GM18858 (cell line): Measurements from ENCODE around the gene TRPM5.

Experiments
- ATAC-seq: cut with Tn5 transposase; IDR thresholded peaks from one replicate; pipeline ENCODE4 v1.9.1; 2021; ENCODE audit not compliant: unreplicated experiment

The TRPM5 gene

DNA sequence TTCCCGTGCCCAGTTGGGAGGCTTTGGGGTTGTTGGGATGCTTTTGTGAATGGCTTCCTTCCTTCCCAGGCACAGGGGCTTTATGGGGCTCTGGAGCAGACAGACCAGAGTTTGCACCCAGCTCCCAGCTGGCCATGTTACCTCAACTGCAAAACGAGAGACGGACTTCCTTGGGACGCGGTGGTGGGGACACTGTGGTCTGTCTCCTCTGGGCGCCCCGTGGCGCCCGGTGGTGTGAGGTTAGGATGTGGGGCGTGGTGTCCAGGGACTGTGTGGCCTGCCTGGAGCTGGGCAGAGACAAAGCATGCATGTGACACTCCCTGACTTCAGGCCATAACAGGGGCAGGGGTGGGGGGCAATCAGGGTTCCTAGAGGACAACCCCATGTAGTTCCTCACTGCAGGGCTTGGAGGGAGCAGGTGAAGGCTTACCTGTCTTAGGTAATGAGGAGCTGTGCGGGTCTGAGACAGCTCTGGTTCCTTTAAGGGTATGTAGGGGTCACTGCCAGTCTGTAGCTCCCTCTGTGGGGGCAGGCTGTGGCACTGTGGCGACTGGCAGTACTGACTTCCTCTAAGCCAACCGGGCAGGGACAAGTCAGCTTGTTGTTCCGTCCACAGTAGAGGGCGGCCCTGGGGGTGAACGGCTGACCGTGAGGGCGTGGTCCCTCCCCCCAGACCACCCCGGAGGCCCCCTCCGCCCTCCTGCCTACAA is 14.9 kb upstream of the TRPM5 start:
- ATAC-seq: no peak

DNA sequence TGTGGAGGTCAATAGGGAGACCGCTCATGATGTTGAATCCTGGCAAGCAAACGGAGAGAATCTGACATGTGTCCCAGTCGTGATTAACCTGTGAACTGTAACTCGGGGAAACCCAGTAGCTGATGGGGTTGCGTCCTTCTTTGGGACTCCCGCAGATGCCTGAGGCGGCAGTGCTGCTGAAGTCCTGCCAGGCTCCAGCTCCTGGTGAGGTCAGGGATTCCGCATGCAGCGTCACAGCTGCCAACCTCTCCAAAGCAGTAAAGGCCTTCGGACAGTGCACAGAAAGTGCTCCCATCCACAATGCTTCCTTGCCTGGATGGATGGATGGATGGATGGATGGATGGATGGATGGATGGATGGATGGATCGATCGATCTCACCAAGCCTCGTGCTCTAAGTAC is 14.0 kb upstream of the TRPM5 start:
- no peak for ATAC-seq

DNA sequence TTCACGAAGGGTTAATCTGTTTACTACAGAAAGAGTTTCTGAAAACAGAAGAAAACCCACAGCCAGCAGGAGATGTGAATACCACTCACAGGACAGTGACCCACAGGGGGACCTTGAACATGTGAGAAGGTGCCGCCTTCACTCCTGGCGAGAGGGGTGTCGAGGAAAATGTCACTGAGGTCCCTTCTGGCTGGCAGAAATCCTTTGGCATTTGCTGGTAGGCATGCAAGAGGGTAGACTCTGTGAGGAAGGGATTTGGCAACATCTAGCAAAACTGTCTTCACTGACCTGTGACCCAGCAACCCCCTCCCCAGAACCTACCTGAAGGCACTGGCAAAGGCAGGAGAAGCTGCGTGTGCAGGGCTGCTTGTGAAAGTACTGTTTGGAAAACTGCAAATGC is 9.1 kb upstream of the TRPM5 start:
- ATAC-seq: no peak

DNA sequence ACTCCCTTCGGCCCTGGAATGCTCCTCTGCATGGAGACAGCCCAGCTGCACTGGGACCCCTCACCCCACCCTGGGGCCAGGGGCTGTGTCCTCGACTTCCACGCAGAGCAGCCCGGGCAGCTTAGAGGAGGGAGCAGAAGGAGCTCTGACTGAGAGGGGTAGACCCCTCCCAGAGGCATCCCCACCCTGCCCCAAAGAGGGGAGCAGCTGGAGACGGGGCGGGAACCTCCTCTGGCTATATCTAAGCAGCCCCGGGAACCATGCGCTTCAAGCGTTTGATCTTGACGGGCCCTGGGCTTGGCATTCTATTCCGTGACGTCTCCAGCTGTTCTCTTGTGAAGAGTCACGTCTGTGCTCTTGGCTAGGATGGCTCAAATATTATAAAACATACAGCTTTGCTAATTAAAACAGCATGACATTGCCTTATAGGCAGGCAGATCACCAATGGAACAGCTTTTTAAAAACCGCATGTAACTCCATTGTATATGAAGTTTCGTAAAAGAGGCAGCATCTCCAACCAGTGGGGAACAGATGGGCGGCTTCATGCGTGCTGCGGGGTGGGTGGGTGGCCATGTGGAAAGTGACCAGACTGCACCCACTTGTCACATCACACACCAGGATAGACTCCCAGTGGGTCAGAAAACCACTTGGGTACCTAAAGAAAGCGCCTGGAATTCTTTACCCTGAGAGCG is 8.2 kb upstream of the TRPM5 start:
- ATAC-seq: no peak

DNA sequence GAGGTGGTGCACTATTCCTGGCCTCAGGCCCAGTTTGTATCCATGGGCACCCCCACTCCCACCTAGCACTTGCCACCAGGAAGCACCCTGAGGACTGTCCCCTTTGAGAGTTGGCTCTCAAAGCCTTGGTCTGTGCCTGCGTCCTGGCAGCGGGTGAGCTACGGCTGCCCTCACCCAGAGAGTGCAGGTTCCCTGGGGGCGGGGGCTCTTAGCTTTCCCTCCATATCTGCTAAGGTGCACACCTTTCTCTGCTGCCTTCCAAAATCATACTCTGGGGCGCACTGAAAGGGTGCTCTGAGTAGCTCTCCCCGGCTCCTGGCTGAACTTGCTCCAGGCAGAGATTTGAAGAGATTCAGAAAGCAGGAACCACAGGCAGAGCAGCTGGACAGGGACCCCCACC is 7.6 kb upstream of the TRPM5 start:
- ATAC-seq: no peak

DNA sequence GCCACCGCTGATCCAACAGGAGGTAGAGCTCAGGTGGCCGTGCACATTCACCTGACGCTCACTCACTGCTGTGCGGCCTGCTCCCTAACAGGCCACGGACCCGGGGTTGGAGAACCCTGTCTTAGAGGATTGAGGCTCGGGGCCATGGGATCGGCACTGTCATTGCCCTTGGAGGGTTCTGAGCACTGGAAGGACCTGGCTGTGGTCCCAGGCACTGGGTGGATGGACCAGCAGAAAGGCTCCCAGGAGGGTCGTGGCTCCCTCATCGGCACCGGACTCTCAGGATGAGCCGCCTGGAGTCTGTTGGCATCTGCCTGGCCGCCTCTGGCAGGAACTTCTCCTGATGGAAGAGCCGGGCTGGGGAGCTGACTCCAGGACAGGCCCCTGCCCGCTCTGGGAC is 7.0 kb upstream of the TRPM5 start:
- ATAC-seq: no peak

DNA sequence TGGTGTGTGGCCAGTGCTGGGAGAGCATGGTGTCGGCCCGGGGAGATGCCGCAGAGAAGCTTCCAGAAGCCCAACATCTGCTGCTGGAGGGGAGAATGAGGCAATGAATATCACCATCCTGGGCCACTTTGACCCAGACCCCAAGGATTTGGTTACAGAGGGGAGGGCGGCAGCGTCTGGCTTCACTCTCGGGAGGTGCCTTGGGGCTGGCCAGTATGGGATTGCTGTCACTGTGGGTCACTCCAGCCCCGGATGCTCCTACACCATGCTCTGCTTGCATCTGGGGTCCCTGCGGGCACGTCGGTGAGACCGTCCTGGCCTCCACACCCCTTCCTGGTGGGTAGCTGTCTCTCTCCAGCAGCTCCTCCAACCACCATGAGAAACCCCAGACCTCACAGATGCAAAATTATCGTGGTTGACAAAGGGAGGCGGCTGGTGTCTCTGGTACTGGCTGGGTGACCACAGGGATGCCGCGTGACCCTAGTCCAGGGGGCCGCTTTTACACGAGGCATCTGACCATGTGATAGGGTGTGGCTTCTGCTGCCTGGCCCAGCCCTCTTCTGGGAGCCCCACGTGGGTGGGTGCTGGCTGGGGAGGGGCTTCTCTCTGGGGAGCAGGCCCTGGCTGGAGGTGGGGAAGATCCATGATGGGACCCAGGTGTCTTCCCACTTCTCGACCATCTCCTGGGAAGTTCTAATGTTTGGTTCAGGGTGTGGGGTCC is 6.2 kb upstream of the TRPM5 start:
- ATAC-seq: no peak

DNA sequence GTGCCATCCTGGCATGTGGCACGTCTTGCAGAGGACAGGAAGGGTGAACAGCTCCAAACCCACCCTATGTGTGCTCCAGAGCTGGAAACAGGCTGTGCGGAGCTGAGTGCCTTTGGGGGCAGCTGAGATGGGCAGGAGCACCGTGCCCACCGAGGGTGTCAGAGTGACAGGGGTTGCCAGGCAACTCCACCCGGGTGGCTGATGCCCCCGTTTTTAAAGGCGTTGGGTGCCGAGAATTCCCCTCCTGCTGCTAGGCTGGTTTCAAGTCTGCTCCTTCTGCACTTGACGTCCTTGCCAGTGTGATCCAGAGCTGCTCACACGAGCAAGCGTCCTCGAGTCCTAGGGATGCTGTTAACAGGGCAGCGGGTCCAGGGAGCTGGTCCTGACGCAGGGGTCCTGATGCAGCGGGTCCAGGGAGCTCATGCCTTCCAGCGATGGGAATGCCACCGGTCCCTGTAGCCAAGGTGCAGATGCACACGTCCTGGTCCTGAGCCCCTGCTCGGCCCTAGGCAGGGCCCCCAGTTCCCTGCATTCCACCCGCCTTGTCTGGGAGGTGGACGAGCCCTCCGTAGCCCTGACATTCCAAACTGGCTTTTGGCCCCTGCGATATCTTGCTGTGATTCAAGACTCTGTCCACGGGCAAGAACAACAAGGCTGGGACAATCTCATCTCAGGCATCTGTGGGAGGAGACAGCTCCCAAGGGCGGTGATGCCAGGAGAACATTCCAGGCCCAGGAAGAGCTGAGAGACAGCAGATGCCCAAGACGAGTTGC is 5.4 kb upstream of the TRPM5 start:
- ATAC-seq: no peak

DNA sequence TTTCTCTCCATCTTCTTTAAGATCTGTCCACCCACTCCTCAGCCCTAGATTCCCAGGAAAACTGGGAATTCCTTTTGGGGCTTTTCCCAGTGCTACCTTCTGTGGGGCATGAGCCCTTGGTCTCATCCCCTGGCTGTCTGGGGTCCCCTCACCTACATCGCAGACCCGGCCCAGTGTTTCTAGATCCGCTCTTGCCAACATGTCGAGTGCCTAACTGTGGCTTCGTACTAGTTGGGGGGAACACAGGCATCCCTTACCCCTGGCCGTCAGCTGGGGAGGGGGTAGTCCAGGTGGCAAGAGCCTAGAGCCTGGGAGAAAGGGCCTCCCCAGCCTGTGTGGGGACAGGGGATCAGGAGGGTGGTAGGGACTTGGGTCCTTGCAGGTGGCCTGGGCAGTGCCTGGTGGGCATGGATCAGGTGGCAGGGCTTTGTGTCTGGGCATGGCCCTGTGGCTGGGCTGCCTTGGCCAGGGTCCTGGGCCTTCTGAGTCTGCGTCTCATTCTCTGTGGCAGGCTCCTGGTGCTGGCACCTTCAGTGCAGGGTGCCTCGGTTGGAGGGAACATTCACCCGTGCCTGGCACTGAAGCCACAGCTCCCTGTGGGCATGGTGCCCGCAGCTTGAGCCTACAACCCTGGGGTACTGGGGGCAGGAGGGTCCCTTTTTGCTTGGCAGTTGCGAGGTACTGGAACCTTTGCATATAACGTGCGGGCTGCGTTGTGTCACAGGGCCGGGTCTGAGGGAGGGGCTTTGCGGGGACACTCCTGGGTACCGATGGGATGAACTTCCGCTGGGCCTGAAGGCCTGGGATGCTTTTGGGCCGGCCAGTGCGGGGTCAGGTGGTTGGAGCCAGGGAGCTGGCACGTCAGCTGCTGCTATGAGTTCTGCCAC is 4.6 kb upstream of the TRPM5 start:
- no peak for ATAC-seq

DNA sequence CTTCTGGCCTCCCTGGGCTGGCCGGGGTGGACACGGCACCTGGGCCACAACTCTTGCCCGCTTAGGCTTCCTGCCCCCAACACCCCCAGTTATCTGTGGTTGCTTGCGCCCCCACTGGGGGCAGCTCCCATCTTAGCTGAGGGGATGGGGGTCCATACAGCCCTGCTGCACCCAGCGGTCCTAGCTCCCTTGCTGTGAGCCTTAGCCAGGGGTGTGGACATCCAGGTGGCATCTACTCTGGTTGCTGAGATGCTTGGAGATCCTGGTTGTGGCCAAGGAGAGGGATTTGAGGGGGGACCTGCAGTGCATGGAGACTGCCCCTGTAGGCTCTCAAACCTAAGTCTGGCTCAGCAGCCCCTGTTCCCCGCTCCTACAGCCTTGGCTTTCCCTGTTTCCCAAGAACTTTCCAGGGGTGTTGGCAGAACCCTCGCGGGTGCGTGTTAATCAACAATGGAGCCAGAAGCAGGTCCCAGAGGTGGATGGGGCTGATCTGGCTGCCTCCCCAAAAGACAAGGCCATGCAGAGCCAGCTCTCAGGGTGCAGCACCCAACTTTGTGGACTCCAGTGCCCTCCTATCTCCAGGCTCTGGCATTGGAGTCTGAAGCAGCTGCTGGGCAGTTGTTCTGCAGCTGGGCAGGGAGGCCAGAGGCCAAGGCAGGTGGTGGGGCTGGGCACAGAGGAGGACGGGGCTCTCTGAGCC is 3.8 kb upstream of the TRPM5 start:
- ATAC-seq: no peak

DNA sequence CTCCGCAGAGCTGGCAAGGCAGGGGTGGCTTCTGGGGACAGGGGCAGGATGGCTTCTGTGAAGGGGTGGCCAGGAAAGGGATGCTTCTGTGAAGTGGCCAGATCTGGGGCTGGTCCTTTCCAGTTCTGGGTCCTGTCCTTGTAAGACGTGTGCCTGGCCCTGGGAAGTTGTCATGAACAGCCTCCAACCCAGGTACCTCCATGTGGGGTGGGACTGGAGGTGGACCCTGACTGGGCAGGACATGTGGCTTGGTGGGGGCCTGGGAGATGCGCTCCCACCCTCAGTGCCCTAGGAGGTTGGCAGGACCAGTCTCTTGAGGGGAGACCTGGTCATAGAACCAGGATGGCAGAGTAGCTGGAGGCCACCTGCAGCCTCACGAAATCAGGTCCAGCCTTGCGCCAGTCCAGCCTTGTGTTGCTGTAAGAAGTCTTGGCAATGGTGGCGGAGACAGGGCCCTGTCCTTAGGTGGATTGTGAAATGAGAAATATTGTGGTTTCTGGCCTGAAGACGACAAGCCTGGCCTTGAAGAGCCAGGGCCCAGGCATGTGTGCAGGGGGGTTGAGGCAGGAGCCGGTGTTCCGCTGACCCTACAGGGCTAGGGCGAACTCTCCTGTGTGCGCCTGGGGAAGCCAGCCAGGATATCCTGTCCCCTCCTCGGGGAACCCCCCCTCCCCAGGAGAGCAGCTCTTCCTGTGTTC is 3.1 kb upstream of the TRPM5 start:
- ATAC-seq: no peak

DNA sequence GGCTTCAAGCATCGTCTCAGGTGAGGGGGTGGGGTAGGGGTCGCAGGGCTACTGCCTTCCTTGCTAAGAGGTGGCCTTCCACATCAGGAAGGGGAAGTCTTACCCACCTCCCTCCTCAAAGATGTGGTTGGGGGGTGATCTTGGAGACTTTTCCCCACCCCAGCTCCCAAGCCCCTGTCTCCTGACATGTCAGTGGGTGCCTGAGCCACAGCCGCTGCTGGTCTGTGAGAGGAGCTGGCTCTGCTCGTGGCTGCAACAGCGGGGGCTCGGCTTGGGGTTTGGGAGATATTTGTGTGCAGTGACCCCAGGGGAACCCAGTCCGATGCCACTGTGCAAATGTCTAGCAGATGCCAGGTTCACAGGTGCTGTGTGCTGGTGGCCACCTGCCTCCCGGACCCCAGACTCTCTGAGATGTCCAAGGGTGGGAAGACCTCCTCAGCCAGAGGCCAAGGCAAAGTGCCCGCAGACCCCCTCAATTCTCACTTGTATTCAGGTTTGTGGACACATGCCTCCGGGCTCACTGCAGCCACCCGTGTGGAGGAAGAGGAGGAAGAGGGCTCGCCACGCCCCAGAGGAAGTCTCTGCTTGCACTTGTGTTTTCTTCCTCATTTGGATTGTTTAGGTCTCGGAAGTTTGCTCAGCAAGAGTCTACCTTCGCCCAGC is 2.4 kb upstream of the TRPM5 start:
- ATAC-seq: no peak

DNA sequence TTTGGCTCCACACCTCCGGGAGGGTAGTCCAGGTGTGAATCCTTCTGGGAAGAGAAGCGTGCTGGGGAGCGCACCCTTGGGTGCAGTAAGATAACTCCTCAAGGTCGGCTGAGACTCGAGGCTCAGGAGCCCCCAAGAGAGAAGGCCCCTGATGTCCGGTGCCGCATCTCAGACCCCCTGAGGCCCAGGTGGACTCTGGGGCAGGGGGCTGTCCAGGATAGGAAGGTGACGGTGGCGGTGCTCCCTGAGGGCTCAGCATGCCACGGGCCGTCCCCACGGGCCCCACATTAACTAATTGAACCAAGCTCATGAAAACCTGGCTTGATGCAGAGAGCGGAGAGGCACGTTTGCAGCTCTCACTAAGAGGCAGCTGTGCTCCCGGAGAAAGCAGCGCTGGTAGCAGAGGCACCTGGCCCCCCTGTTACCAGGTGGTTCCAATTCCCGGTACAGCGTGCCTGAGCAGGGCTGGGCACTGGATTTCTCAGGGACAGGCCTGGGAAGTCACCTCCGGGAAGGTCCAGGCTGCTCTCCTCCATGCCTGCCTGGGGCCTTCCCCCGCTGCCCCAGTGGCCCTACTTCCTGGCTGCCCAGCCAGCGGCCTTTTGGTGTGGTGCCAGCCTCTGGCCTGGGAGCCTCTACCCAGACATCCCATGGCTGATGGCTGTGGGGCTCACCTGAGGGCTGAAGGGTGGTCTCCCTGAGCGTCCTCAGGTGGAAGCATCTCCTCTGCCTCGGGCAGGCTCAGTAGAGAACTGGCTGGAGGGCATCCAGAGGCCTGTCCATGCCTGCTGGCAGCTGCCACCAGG is 1.6 kb upstream of the TRPM5 start:
- no peak for ATAC-seq

DNA sequence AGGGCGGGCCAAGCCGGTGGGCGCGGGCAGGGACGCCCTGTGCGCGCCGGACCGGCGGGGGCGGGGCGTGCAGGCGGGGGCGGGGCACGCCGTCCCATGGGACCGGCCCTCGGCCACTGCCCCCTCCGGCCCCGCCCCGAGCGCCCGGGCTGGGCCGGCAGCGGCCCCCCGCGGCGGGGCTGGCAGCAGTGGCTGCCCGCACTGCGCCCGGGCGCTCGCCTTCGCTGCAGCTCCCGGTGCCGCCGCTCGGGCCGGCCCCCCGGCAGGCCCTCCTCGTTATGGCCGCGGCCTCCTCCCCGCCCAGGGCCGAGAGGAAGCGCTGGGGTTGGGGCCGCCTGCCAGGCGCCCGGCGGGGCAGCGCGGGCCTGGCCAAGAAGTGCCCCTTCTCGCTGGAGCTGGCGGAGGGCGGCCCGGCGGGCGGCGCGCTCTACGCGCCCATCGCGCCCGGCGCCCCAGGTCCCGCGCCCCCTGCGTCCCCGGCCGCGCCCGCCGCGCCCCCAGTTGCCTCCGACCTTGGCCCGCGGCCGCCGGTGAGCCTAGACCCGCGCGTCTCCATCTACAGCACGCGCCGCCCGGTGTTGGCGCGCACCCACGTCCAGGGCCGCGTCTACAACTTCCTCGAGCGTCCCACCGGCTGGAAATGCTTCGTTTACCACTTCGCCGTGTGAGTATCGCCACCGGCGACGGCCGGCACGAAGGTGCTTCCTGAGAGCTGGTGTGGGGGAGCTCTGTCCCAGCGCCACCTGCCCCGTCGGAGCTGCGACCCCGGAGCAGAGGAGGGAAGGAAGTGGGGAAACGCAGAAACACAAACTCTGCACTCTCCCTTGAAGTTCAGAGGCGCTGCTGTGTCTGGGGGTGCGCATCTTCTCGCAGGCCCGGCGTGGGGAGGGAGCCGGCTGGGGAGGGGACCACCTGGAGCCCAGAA is 769 bp upstream of the TRPM5 start, which contains the start of gene KCNQ1:
Gene KCNQ1 (plus strand): TSS at position 188 of the 925 bp plus-strand sequence. CDS start 91 bp downstream, at position 279.
- ATAC-seq: no peak

DNA sequence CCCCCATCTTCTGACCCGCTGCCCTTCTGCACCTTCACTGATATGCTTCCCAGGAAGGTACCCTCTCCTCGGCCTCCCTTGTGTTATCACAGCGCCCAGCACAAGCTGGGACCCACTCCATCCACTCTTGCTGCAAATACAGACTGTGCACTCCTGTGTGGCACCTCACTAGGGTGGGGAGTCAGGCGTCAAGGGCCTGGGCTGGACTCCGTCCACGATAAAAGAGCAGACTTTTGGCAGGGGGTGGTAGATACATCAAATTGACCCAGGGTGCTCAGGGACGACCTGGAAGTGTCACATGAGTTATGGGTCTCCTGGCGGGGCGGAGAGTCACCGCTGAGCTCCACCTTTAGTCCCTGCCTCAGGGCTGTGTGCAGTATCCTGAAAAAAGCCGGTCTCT is 908 bp downstream of the TRPM5 start:
- no peak for ATAC-seq

DNA sequence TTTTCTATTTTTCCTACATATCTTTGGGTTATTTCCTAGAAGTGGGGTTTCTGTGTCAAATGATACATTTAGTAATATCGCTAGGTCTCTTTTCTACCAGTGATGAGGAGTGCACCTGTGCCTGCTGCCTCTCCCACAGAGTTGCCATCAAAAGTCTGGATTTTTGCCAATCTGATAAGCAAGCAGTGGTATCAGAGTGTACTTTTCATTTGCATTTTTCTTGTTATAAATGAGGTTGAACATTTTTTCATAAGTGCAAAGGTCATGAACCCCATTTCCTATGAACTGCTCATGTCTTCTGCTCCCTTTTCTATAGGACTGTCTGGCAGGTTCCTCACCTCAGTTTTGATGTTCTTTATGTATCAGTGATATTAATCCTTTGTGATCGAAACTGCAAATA is 1.7 kb downstream of the TRPM5 start:
- ATAC-seq: no peak

DNA sequence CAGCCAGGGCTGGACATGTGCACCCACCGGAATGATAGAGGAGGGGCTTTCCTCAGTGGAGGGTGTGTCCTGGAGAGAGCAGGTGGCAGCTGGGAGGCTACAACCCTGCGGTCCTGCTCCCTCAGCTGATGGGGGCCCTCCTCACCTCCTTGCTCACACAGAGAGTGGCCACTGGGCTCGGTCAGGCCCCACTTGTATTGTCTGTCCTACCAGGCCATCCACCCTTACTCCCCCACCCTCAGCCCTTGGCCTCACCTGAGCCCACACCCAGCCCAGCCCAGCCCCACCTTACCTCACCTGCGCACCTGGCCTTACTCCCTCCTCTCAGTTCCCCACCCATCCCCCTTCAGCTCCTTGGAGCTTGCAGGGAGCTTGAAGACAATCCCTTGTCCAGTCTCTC is 3.1 kb downstream of the TRPM5 start:
- ATAC-seq: no peak
